GM12891 (cell line): ENCODE measurements around the gene COQ10A.

Source experiments
- DNase-seq: peaks from one replicate; pipeline ENCODE4 v3.0.0; 2011; ENCODE audit warnings: low spot score; ENCODE audit not compliant: insufficient read length
- FAIRE-seq: peaks from 2 replicates; lab custom pipeline; 2011; peaks lifted over from hg19 to GRCh38; lab: Jason Lieb, UNC
- PAX5 ChIP-seq: IDR thresholded peaks from 2 replicates; pipeline ENCODE4 v1.6.1; 2011; ENCODE audit warnings: low read length, moderate library complexity, mild to moderate bottlenecking; ENCODE audit not compliant: insufficient read depth, severe bottlenecking
- POLR2A ChIP-seq: IDR thresholded peaks from 2 replicates; pipeline ENCODE4 v1.6.1; 2011; ENCODE audit warnings: low read depth, low read length, control low read depth
- POLR2AphosphoS5 ChIP-seq: IDR thresholded peaks from 2 replicates; pipeline ENCODE4 v1.6.1; 2011; ENCODE audit warnings: low read depth, low read length, control low read depth
- POU2F2 ChIP-seq: IDR thresholded peaks from 2 replicates; pipeline ENCODE4 v1.6.1; 2011; ENCODE audit warnings: low read depth, mild to moderate bottlenecking, control low read depth, low read length, moderate library complexity
- SPI1 ChIP-seq: IDR thresholded peaks from 2 replicates; pipeline ENCODE4 v1.6.1; 2011; ENCODE audit warnings: low read depth, low read length, control low read depth
- TAF1 ChIP-seq: IDR thresholded peaks from 2 replicates; pipeline ENCODE4 v1.6.1; 2011; ENCODE audit warnings: low read depth, low read length, control low read depth

COQ10A gene

DNA sequence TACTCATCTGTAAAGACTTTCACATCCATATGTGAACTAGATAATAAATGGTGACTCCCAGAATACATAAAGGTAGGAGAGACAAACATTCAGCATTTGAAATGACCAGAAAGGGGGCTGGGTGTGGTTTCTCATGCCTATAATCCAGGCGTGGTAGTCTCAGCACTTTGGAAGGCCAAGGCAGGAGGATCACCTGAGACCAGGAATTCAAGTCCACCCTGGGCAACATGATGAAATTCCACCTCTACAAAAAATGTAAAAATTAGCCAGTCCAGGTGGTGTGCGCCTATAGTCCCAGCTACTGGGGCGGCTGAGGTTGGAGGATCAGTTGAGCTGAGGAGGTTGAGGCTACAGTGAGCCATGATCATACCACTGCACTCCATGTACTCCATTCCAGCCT, 37.5 kb downstream of the COQ10A start:
- DNase-seq, result no peak
- no peak for FAIRE-seq
- no peak for TF ChIP-seq PAX5
- no peak for TF ChIP-seq SPI1
- no peak for TF ChIP-seq POLR2A
- no peak for TF ChIP-seq POU2F2
- no peak for TF ChIP-seq POLR2AphosphoS5
- TF ChIP-seq TAF1, result no peak

DNA sequence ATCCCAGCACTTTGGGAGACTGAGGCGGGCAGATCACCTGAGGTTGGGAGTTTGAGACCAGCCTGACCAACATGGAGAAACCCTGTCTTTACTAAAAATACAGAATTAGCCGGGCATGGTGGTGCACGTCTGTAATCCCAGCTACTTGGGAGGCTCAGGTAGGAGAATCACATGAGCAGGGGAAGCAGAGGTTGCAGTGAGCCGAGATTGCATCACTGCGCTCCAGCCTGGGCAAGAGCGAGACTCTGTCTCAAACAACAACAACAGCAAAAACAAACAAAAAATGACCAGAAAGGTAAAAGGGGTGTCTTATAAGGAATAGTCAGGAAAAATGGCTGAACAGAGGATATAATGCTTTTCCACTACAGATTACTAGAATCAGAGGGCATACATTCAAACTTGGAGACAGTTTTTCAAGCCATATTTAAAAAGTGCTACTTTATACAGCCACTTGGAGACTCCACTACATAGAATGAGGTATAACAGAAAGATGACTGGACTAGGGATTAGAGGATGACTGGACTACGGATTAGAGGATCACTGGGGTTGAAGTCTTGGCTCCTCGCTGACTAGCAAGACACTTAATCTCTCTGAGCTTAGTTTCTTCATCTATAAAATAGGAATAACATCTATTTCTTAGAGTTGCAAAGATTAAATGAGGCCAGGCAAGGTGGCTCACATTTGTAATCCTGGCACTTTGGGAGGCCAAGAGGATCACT, 38.3 kb downstream of the COQ10A start:
- DNase-seq (no peak), FAIRE-seq (no peak)
- no peak for TF ChIP-seq SPI1
- no peak for TF ChIP-seq POLR2A
- TF ChIP-seq POU2F2, result no peak

DNA sequence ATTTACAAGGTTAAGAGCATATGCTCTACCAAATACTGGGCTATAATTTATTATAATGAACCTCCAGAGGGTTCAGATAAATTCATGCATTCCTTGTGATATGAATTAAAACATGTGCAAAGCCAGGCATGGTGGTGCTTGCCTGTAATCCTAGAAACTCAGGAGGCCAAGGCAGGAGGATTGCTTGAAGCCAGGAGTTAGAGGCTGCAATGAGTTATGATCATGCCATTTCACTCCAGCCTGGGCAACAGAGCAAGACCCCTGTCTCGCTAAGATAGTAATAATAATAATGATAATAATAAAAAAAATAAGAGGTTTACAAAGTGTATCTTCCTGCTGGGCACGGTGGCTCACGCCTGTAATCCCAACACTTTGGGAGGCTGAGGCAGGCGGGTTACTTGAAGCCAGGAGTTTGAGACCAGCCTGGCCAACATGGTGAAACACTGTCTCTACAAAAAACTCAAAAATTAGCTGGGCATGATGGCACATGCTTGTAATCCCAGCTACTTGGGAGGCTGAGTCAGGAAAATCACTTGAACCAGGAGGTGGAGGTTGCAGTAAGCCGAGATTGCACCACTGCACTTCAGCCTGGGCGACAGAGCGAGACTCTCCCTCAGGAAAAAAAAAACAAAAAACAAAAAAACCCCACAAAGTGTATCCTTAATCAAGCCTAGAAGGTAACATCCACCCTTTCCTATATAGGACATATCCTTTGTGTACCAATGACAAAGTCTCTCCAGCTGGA, 40.7 kb downstream of the COQ10A start:
- TF ChIP-seq PAX5, result no peak
- no peak for TF ChIP-seq POLR2AphosphoS5
- no peak for TF ChIP-seq POU2F2
- no peak for TF ChIP-seq SPI1
- no peak for TF ChIP-seq POLR2A
- no peak for TF ChIP-seq TAF1
- DNase-seq (no peak), FAIRE-seq (no peak)

DNA sequence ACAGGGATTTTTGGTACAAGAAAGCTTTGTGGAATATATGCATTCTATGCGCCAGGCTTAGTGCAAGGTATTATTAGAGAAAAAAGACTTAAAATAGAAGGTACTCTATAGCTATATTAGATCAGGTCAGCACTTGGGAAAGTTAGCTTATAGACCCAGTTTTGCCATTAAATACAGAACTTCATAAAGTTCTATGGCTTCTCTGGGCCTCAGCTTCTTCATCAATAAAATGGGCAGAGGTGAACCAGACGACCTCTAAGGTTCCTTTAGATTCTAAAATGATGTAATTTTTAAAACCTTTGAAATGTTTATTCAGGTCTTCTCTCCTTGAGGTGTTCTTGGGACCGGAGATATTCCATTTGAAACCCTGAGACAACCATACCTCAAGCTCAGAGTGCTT, 42.0 kb downstream of the COQ10A start:
- no peak for TF ChIP-seq POU2F2
- no peak for TF ChIP-seq POLR2A
- no peak for TF ChIP-seq TAF1
- TF ChIP-seq PAX5, result no peak
- TF ChIP-seq POLR2AphosphoS5, result no peak
- TF ChIP-seq SPI1, result no peak
- DNase-seq (no peak), FAIRE-seq (no peak)

DNA sequence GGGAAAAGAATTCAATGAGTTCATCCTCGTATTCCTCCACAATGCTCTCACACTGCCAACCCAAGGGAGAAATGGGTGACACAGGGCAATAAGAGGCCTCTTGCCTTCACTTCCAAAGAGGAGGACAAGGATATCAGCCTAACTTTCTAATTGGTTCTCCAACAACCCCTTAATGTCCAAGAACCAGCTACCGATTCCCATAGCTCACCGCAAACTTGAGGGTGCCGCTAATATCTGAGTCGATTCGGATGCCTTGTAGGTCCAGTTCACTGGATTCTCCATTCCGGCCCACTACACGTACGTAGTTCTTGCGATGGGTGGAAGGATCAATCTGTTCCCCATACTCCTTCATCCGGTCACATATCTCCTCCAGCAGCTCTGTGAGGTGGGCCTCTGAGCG, 44.3 kb downstream of the COQ10A start:
- TF ChIP-seq TAF1 (no peak), PAX5 (no peak), POLR2A (peak; percentile 51; the same call in 1 of the 2 replicates), POLR2AphosphoS5 (peak; percentile 27; the same call in 1 of the 2 replicates)
- no peak for DNase-seq
- no peak for FAIRE-seq

DNA sequence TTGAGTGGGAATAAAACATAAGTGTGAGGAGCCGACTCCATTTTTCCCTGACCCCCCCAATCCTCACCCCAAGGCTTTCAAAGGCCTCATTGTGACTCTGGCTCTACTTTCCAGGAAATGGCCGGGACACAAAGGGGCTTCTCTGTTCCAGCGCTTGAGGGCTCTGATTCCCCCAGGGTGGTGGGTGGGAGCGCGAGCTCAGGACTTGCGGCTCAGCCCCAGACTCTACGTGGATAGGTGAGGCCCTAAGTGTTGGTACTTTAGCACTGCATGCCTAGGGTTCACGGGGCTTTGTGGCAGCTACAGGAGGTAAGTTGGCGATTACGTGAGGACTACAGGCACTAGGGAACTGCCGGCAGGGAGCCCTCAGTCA, 48.5 kb downstream of the COQ10A start:
- peak; percentile 50 for FAIRE-seq
- no peak for TF ChIP-seq PAX5
- no peak for TF ChIP-seq TAF1
- no peak for TF ChIP-seq POU2F2
- no peak for TF ChIP-seq POLR2AphosphoS5
- no peak for TF ChIP-seq SPI1
- no peak for TF ChIP-seq POLR2A
- DNase-seq, result no peak

DNA sequence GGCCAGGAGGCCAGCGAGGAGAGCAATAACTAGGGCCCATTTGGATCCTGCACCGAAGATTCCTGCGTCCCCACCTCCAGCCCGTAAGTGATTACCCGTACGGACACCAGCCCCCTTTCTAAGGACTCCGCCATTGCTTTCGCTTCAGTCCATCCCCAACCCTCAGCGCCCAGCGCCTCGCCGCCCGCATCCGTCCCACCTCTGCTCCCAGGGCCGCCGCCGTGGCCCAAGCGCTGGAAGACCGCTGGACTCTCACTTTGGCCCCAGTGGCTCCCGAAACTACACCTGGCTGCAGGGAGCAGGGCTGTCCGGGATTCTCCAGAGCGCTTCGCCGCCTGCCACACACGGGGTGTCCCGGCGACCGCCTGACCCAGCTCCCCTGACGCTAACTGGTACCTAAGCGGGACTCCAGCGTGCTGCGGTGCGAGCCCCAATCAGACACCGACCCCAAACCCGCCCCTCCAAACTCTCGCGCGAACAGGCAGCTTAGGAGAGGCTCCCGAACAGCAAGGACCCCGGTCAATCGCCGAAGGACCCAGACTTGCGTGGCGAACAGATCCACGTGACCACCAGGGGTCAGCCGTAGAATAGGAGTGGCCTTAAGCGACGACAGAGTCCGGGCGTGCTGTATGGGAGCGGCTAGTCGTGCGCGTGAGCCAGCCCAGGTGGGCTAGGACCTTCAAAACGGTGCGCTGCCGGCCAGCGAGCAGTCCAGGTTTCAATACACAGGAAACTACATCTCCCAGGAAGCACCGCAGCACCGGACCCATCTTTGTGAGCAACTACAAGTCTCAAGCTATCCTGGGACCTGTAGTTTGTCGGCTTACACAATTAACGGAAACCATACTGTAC, 49.1 kb downstream of the COQ10A start, which contains the start of gene CNPY2:
CNPY2 (minus strand) TSS at position 367 of the 852 bp plus-strand sequence. CDS start 771 bp downstream, outside the sequence.
- peak; percentile 94 for DNase-seq
- TF ChIP-seq TAF1, result peak; percentile 79
- TF ChIP-seq POU2F2, result 0 out of 2 replicates have a peak, but pooled peaks have one; percentile 41
- peak; percentile 87 for TF ChIP-seq POLR2A
- peak; percentile 88 for TF ChIP-seq POLR2AphosphoS5
- no peak for TF ChIP-seq PAX5
- FAIRE-seq, result peak; percentile 97

DNA sequence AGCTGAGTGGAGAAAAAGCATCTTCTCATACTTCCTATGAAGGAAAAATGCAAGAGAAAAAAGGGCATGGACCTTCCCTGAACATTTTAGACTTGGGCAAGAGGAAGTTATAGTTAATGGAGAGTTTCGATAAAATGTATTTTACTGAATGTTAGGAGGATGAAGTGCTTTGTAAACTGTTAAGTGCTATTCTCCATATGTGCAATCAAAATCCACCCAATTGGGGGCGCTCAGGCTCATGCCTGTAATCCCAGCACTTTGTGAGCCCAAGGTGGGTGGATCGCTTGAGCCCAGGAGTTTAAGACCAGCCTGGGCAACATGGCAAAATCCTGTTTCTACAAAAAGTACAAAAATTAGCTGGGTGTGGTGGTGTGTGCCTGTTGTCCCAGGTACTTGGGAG, 50.9 kb downstream of the COQ10A start:
- DNase-seq (no peak), FAIRE-seq (no peak)
- TF ChIP-seq POLR2AphosphoS5, result no peak
- no peak for TF ChIP-seq TAF1
- TF ChIP-seq POLR2A, result no peak
- no peak for TF ChIP-seq PAX5
- no peak for TF ChIP-seq POU2F2
- TF ChIP-seq SPI1, result no peak
